COLO668 (cell line): Measurements from ENCODE around the gene TPCN1.
"Not testable (repeated sequence)": the region's sequence is repeated elsewhere in the genome, so short reads cannot be mapped to it uniquely, and the experiment has no call there.

ENCODE experiments used
- DNase-seq: peaks from one replicate; lab custom pipeline; 2025; ENCODE audit not compliant: unreplicated experiment; lab: John Stamatoyannopoulos, UW

The TPCN1 gene

GRCh38 chr12:113196582-113196981, 24.7 kb upstream of the TPCN1 start:
- DNase-seq, result no peak

DNA sequence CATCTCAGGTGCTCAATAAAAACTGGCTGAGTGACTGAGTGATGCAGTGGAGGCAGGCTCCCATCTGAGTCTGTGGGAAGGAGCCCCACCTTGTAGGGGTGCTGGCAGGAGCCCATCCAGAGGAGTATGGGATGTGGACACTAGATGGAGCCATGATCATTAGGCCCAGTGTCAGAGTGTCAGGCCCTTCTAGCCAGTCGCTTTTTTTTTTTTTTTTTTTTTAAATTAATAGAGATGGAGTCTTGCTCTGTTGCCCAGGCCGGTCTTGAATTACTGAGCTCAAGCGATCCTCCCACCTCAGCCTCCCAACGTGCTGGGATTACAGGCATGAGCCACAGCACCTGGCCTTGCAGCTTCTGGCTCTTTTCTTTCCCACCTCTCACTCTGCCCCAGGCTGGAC, 24.3 kb upstream of the TPCN1 start:
- DNase-seq, result peak; percentile 62

DNA sequence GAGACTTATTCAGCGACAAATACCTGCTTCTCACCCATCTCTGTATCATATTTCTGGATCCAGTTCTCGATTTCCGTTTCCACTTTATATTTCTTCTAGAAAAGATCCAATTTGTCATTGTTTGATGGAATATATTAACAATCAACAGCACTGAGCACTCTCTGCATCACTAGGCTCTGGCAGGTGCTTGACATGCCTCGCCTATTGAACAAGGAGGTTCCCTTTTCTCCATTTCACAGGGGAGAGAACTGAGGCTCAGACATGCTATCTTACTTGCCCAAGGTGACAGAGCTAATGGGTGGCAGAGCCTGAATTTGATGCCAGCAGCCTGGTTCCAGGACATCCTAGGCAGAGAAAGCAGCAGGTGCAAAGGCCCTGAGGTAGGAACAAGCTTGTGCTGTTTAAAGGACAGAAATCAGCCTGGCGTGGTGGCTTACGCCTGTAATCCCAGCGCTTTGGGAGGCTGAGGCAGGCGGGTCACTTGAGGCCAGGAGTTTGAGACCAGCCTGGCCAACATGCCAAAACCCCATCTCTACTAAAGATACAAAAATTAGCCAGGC, 23.7 kb upstream of the TPCN1 start:
- no peak for DNase-seq

DNA sequence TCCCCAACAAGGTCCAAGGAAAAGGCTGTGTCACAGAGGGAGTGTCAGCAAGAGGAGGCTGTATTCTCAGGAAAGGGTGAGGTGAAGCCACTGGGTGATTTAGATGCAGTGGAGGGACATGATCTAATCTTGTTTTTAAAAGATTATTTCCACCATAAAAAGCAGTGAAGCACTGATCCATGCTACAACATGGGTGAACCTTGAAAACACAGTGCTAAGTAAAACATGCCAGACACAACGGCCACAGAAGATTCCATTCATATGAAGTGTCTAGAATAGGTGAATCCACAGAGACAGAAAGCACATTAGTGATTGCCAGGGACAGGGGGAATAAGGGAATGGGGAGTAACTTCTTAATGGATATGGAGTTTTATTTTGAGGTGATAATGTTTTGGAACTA, 23.0 kb upstream of the TPCN1 start:
- no peak for DNase-seq

DNA sequence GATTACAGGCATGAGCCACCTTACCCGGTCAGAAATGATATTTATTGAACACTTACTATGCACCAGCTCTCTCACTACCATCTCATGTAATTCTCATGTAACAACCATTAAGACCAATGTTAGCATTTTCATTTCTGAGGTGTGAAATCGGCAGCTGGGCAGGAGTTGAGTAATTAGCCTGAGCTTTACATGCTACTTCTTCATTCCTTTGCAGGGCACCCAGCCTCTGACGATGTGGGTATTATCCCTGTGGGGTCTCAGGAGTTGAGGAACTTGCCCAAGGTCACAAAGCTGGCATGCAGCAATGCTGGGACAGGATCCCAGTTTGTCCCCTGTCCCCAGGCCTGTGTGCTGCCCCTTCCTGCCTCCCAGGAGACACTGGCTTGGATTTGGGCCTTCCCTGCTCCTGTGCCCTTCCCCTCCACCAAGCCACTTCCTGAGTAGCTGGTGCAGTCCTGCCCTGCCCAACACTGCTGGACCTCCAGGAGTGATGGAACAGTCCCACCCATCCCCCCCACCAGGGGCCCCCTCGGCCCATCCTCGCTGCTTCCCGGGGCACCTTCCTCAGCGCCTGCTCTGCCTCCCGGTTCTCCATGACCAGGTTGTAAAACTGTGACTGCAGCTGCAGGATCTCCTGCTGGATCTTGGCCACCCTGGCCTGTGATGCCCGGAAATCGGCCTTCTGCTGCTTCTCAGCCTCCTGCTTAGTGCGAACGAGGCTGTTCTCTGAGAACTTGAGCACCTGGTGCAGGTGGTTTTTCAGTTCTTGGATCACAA, 21.1 kb upstream of the TPCN1 start:
- DNase-seq, result no peak

DNA sequence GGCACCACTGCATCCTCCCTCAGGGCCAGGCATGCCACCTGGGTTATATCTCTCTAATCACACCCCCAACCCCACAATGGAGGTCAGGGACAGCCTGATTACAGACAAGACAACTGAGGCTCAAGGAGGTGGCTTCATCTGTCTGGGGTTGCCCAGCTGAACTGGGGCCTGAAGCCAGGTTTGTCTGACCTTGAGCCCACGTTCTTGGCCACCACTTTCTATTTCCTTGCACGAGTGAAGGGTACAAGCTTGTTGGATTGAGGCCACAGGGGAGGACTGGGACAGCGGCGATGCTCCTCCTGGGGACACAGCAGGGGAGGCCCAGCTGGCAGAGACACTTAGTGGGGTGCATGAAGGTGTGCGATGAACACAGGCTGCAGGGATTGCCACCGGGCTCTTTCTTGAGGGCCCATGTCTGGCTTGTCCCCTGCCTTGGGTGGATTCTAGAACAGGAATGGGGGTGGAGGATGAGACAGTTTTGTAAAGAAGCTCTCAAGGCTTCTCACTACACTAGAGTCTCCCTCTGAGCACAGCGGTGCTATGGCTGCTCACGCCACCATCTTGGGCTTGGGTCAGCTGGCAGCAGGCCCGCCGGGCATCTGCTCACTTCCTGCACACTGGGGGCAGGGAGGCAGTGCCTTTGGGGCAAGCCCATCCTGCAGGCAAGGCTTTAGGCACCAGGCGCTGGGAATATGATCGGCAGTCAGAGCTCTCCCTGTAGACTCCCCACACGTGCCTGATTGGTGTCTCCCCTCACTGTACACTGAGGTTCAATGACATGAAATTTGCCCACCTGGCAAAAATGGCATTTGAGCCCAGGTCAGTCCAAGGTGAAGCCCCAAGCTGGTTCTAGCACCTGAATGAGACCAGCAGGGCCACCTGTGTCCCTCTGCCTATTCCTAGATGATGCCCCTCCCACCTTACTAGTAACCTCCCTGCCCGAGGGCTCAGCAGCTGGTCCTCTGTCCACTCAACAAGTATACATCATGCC, 19.8 kb upstream of the TPCN1 start:
- DNase-seq, result no peak

- DNase-seq, result no peak
Measured at GRCh38 chr12:113202300-113203075, 18.8 kb upstream of the TPCN1 start.

- DNase-seq, result no peak
Measured at GRCh38 chr12:113203852-113204760, 17.2 kb upstream of the TPCN1 start.

DNA sequence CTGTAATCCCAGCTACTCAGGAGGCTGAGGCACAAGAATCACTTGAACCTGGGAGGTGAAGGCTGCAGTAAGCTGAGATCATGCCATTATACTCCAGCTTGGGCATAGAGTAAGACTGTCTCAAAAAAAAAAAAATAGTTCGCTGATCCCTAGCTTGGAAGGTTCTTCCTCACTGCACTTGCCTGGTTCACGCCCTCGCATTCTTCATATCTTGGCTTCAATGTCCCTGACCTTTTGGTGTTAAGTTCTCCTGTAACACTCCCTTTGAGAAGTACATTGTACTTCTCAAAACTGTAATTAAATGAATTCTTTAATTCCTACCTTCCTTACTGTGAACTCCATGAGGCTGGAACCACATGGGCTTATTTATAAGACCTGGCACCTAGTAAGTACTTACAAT, 16.5 kb upstream of the TPCN1 start:
- no peak for DNase-seq

DNA sequence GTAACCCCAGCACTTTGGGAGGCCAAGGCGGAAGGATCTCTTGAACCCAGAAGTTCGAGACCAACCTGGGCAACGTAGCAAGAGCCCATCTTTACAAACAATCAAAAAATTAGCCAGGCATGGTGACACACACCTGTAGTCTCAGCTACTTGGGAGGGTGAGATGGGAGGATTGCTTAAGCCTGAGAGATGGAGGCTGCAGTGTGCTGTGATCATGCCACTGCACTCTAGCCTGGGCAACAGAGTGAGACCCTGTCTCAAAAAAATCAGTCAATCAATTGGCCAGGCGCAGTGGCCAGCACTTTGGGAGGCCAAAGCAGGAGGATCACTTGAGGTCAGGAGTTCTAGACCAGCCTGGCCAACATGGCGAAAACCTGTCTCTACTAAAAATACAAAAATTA, 14.5 kb upstream of the TPCN1 start:
- DNase-seq, result not testable (repeated sequence)

GRCh38 chr12:113207613-113208040, 13.6 kb upstream of the TPCN1 start:
- DNase-seq, result no peak

GRCh38 chr12:113208041-113208934, 13.0 kb upstream of the TPCN1 start:
- DNase-seq, result no peak

- no peak for DNase-seq
Measured at GRCh38 chr12:113211160-113211559, 10.1 kb upstream of the TPCN1 start.

GRCh38 chr12:113214895-113215400, 6.3 kb upstream of the TPCN1 start:
- no peak for DNase-seq

DNA sequence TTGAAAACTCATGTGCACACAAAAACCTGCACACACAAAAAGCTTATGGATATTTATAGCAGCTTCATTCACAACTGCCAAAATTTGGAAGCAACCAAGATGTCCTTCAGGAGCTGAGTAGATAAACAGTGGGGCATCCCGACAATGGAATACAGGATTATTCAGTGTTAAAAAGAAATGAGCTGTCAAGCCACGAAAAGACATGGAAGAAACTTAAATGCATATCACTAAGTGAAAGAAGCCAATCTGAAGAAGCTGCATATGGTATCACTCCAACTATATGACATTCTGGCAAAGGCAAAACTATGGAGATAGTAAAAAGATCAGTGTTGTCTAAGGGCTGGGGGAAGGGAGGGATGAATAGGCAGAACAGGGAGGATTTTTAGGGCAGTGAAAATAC, 5.2 kb upstream of the TPCN1 start:
- no peak for DNase-seq

DNA sequence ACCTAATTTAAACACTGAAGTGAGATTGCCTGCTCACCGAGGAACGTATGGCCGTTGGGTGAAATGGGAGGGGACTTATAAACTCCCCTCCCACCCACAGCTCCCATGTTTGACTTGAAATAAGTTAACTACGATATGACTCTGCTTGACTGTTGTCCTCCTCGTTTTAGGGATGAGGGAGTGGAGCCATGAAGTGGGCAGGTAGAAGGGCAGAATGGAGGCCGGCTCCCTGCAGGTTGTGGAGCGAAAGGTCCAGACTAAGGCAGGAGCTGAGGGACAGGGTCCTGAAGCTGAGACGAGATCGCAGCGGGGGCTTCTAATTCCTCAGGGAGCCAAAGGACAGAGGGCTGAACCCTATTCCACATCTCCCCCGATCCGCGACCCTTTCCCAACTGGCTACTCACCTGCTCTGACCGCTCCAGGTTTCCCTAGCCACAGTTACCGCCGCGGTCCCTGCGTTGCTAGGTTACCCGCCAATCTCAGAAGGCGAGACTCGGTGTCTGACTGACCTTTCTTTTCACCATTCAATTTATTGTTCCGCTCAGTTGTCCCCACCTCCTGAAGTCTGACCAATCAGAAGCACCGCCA, 577 bp upstream of the TPCN1 start:
- DNase-seq, result no peak

GRCh38 chr12:113221997-113222729, 899 bp downstream of the TPCN1 start:
- no peak for DNase-seq
